ENCODE data around the gene AFP. TPM values are rescaled to one million over a fixed set of nuclear protein-coding genes. Genes with fewer than 3 reads are reported as not detected.

AFP gene
- total RNA-seq, 3 donors from 2014 or later (not counting 1 experiment from before 2014, with no cell fraction given): not detected

DNA sequence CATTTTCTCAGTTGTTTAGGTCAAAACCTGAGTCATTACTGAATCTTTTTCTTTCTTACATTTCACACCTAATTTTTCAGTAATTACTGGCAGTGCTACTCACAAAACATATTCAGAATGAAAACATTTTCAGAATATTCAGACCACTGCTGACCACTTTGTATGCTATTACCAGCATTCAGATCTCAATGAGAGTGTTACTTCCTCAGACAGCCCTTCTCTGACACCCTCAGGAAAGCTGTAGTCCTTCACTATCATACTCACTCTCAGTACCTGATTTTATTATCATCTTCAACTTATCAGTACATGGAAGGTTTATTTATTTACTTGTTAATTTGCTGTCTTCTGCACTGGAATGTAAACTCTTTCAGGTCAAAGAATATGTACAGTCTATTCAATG is 44.2 kb upstream of the AFP start:
- H3K27me3 Mint-ChIP-seq (ENCODE audit: low read depth in 2 of 2): no peaks in the 10 kb centered on the region

DNA sequence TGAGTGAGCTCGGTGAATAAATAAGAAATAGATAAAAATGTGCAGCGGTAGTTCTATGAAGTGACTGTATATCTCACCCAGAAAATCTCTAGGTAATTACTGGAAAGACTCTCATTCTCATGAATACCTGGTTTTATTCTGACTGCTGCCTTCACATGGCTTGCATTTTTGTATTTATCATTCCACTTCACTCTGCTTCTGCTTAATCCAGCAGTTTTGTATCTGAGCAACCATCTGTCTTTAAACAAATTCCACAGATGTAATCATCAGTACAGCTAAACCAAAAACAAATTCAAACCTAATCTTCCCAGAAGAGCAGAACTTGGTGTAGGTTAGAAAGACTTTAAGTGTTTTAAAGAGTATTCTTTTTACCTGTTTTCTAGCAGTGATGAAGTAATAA is 43.1 kb upstream of the AFP start:
- Mint-ChIP-seq H3K9me3 (peaks cover 0 to 6% of the 10 kb centered on the region in 2 donors), H3K27me3 (ENCODE audit: low read depth in 2 of 2) (no peaks in the 10 kb centered on the region), H3K27ac (no peak overlapping the region), H3K36me3 (no peaks in the 10 kb centered on the region), H3K4me1 (no peaks in the 10 kb centered on the region), H3K4me3 (no peak overlapping the region)
- no peak overlapping the region for H3K4me3 ChIP-seq (ENCODE audit: low read length)
- no peak overlapping the region for H3K27ac ChIP-seq (ENCODE audit: low read length)
- intact Hi-C loops (cut with micrococcal nuclease): no loop called here
- H3K27me3 ChIP-seq (ENCODE audit: control insufficient read depth, insufficient read depth, low read length): no peaks in the 10 kb centered on the region
- WGBS (ENCODE audit: insufficient coverage): 100% methylated on average over 1 of the region's 2 CpGs
- no peaks in the 10 kb centered on the region for H3K36me3 ChIP-seq (ENCODE audit: control insufficient read depth, insufficient read depth, low read length)
- H3K9me3 ChIP-seq (ENCODE audit: control insufficient read depth, insufficient read depth, low read length): no peaks in the 10 kb centered on the region
- TF ChIP-seq, protein P1, sequence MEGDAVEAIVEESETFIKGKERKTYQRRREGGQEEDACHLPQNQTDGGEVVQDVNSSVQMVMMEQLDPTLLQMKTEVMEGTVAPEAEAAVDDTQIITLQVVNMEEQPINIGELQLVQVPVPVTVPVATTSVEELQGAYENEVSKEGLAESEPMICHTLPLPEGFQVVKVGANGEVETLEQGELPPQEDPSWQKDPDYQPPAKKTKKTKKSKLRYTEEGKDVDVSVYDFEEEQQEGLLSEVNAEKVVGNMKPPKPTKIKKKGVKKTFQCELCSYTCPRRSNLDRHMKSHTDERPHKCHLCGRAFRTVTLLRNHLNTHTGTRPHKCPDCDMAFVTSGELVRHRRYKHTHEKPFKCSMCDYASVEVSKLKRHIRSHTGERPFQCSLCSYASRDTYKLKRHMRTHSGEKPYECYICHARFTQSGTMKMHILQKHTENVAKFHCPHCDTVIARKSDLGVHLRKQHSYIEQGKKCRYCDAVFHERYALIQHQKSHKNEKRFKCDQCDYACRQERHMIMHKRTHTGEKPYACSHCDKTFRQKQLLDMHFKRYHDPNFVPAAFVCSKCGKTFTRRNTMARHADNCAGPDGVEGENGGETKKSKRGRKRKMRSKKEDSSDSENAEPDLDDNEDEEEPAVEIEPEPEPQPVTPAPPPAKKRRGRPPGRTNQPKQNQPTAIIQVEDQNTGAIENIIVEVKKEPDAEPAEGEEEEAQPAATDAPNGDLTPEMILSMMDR (IDR thresholded peaks at IDR 0.05): no peak
- no peak for ATAC-seq
- no peaks in the 10 kb centered on the region for H3K4me1 ChIP-seq (ENCODE audit: control insufficient read depth, insufficient read depth, low read length)
- no peak for DNase-seq

More for the DNA sequence above, 44.2 kb upstream of the AFP start:
- Histone ChIP-seq H3K4me3 (ENCODE audit: low read length) (no peak overlapping the region), H3K9me3 (ENCODE audit: control insufficient read depth, insufficient read depth, low read length) (no peaks in the 10 kb centered on the region), H3K4me1 (ENCODE audit: control insufficient read depth, insufficient read depth, low read length) (no peaks in the 10 kb centered on the region), H3K27me3 (ENCODE audit: control insufficient read depth, insufficient read depth, low read length) (no peaks in the 10 kb centered on the region), H3K27ac (ENCODE audit: low read length) (no peak overlapping the region), H3K36me3 (ENCODE audit: control insufficient read depth, insufficient read depth, low read length) (no peaks in the 10 kb centered on the region)
- H3K36me3 Mint-ChIP-seq: no peaks in the 10 kb centered on the region
- DNase-seq: no peak
- peaks cover 0 to 3% of the 10 kb centered on the region in 2 donors for H3K9me3 Mint-ChIP-seq
- intact Hi-C loops (cut with micrococcal nuclease): no loop called here
- TF ChIP-seq, protein P1 (IDR thresholded peaks at IDR 0.05): no peak
- ATAC-seq: no peak
- no peak overlapping the region for H3K4me3 Mint-ChIP-seq
- no peak overlapping the region for H3K27ac Mint-ChIP-seq
- H3K4me1 Mint-ChIP-seq: no peaks in the 10 kb centered on the region

DNA sequence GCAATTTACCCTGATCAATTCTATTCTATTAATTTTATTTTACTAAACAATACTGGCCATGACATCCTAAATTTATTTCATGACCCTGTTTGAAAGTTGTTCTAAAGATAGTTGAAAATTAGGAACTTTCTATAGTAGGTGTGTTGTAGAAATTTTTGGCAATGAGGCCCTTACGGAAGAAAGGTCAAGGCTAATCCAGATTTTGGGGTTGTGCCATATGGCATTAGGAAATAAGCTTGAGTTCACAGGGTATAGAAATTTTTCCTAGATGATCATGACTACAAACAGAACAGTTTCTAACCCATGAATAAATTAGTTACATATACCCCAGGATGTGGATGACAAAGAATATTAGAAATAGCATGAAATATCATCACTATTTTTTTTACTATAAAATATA is 39.7 kb upstream of the AFP start:
- H3K4me1 Mint-ChIP-seq: no peaks in the 10 kb centered on the region
- peaks cover 0 to 8% of the 10 kb centered on the region in 2 donors for H3K9me3 Mint-ChIP-seq
- Histone ChIP-seq H3K27me3 (ENCODE audit: control insufficient read depth, insufficient read depth, low read length) (no peaks in the 10 kb centered on the region), H3K9me3 (ENCODE audit: control insufficient read depth, insufficient read depth, low read length) (no peaks in the 10 kb centered on the region), H3K4me1 (ENCODE audit: control insufficient read depth, insufficient read depth, low read length) (no peaks in the 10 kb centered on the region), H3K27ac (ENCODE audit: low read length) (no peak overlapping the region), H3K36me3 (ENCODE audit: control insufficient read depth, insufficient read depth, low read length) (no peaks in the 10 kb centered on the region), H3K4me3 (ENCODE audit: low read length) (no peak overlapping the region)
- no peak overlapping the region for H3K4me3 Mint-ChIP-seq
- TF ChIP-seq, protein P1 (IDR thresholded peaks at IDR 0.05): no peak
- intact Hi-C loops (cut with micrococcal nuclease): no loop called here
- H3K36me3 Mint-ChIP-seq: no peaks in the 10 kb centered on the region
- 100% methylated on average over 1 of the region's 1 CpG for WGBS (ENCODE audit: insufficient coverage)
- no peak overlapping the region for H3K27ac Mint-ChIP-seq
- DNase-seq: no peak
- ATAC-seq: no peak
- H3K27me3 Mint-ChIP-seq (ENCODE audit: low read depth in 2 of 2): no peaks in the 10 kb centered on the region

Measured in natural killer cell (primary cell).